A549 treated with AZD9567 at 1 μM for 4 hours (cell line): ENCODE data around the gene OTC. TPM values are rescaled to one million over a fixed set of nuclear protein-coding genes. Genes with fewer than 3 reads are reported as not detected.

Experiments
- total RNA-seq: library from RNA; stranded (reverse); fragments of 200-300 nt; extraction: Qiagen RNA extraction; gene quantifications from 5 replicates; pipeline ENCODE4 v1.2.3, GENCODE V29; 2022; ENCODE audit not compliant: insufficient read depth

OTC gene
- total RNA-seq: not detected in 5 replicates

DNA sequence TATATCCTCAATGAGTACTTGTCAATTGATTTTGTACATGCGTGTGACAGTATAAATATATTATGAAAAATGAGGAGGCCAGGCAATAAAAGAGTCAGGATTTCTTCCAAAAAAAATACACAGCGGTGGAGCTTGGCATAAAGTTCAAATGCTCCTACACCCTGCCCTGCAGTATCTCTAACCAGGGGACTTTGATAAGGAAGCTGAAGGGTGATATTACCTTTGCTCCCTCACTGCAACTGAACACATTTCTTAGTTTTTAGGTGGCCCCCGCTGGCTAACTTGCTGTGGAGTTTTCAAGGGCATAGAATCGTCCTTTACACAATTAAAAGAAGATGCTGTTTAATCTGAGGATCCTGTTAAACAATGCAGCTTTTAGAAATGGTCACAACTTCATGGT lies at the start of gene OTC:
OTC (plus strand) TSS at position 243 of the 400 bp plus-strand sequence; CDS start at position 336, 93 bp downstream.

GRCh38 chrX:38327007-38327774 lies 25.2 kb upstream of the OTC start, which contains the start of gene RPGR:
Gene RPGR (minus strand): TSS chrX:38327509. CDS start chrX:38327367, 142 bp downstream.

Other genes with a start within 250 kb of the OTC start
- gene SRPX, start 131.7 kb upstream of the OTC start, total RNA-seq: 7.6 to 9.6 TPM (median 7.9 TPM) in 5 replicates
- gene RPGR, start 25.1 kb upstream of the OTC start, total RNA-seq: 11.6 to 16.3 TPM (median 15.1 TPM) in 5 replicates
- 2.2 to 3.4 TPM (median 2.4 TPM) in 5 replicates for gene TSPAN7, start 208.9 kb downstream of the OTC start, total RNA-seq